HG02885 (cell line): ENCODE data around the gene ZNF385C.

Experiments used
- ATAC-seq: cut with Tn5 transposase; IDR thresholded peaks from one replicate; pipeline ENCODE4 v1.9.1; 2021; ENCODE audit warnings: mild to moderate bottlenecking; ENCODE audit not compliant: unreplicated experiment, poor library complexity

Gene ZNF385C

DNA sequence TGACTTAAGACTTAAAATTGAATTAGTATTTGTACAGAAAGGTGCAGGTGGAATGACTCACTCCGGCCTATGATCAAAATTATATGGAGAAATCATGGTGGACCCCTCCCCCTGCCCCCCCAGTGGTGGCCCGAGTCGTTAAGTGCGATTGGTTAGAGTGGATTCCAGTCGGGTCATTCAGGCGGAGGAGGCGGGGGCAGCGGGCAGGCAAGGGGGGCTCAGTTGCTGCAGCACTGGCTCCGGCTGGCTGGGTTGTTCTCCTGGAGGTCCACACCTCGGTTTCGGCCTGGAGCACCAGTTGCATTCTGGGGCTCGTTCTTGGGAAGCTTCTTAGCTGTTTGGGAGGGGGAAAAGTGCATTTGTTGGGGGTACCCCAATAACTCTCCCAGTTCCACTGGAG, 27.3 kb upstream of the ZNF385C start:
- ATAC-seq = no peak

DNA sequence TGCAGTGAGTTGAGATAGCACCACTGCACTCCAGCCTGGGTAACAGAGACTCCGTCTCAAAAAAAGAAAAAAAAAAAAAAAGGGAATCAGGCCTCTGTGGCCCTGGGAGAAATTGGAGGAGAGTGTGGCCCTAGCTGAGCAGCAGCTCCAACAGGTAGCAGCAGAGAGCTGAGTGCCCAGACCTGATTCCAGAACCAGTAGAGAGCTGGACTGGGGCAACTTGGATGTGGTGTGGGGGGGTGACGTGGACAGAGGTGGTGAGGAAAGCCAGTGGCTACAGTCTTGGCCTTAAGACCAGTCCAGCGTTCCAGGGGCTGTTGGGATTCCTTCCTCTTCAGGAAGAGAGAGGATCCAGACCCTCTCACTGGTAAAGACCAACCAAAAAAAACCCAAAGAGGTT, 26.0 kb upstream of the ZNF385C start:
- no peak for ATAC-seq

- ATAC-seq = no peak
Observed at GRCh38 chr17:42122371-42123303, 24.4 kb upstream of the ZNF385C start, which contains the start of gene HSPB9. TSS of gene HSPB9 (plus strand) at chr17:42122804. CDS start at chr17:42122851, 47 bp downstream.

- peak; percentile 78 for ATAC-seq
Observed at GRCh38 chr17:42120770-42121769, 22.8 kb upstream of the ZNF385C start, which contains the start of gene KAT2A. TSS of gene KAT2A (minus strand) at chr17:42121367. CDS start at chr17:42121304, 63 bp downstream.

GRCh38 chr17:42120161-42120769, 22.0 kb upstream of the ZNF385C start:
- ATAC-seq = no peak

- no peak for ATAC-seq
Observed at GRCh38 chr17:42119301-42119700, 21.0 kb upstream of the ZNF385C start.

GRCh38 chr17:42118545-42118944, 20.3 kb upstream of the ZNF385C start:
- ATAC-seq = no peak

- ATAC-seq = no peak
Observed at GRCh38 chr17:42118126-42118510, 19.8 kb upstream of the ZNF385C start.

DNA sequence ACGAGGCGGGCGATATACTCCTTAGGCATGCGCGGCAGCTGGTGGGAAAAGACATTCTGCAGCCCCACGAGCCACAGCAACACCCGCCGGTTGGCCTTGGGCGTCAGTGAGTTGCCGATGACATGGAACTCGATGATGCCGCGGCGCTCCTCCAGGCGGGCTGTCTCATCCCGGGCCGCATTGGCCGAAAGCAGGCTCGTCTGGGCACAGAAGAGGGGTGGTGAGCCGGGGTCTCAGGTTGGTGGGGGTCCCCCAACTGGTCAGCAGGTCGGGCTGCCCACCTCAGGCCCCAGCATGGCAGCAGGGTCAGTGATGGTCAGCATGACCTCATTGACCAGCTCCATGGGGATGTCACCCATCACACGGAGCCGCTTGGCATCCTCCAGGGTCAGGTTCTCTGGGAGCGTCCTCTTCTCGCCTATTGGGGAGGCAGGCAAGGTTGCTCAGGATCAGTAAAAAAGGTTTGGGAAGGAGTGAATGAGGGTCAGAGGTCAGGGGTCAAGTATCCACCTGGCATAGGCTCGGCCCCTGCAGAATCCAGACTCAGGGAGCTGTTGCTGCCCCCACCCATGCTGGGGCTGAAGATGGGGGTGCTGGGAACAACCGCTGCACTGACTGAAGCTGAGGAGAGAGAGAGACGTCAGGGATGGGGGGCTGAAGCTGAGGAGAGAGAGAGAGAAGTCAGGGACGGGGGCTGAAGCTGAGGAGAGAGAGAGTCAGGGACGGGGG, 19.3 kb upstream of the ZNF385C start:
- no peak for ATAC-seq

DNA sequence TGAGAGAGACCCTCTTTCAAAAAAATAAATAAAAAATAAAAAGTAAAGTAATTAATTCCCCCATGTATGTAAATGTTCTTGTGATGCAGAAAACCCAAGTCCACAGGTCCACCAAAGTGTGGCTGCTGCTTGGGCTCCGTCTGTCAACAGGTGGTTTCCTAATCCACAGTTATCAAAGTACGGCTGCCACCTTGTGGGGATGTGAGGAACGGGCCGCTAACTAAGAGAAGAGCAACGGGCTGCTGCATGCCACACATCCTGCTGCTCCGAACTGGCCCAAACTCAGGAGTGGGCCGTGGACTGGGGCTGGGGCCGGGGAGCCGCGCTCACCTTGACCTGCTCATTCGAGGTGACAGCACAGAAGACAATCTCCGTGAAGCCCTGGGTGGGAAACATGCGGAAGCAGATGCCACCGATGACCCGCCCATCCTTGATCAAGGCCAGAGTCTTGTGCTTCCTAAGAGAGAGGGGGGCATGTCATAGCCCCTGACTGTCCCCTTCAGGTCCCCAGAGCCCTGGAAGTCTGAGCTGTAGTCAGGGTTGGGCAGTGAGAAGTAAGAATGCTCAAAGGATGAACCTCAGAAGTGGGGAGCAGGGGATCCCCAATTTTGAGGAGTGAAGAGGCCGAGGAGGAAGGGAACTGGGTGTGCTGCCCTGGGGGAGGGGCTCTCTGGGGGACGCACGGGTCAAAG, 18.6 kb upstream of the ZNF385C start:
- ATAC-seq = no peak

GRCh38 chr17:42114118-42114517, 15.8 kb upstream of the ZNF385C start:
- no peak for ATAC-seq

DNA sequence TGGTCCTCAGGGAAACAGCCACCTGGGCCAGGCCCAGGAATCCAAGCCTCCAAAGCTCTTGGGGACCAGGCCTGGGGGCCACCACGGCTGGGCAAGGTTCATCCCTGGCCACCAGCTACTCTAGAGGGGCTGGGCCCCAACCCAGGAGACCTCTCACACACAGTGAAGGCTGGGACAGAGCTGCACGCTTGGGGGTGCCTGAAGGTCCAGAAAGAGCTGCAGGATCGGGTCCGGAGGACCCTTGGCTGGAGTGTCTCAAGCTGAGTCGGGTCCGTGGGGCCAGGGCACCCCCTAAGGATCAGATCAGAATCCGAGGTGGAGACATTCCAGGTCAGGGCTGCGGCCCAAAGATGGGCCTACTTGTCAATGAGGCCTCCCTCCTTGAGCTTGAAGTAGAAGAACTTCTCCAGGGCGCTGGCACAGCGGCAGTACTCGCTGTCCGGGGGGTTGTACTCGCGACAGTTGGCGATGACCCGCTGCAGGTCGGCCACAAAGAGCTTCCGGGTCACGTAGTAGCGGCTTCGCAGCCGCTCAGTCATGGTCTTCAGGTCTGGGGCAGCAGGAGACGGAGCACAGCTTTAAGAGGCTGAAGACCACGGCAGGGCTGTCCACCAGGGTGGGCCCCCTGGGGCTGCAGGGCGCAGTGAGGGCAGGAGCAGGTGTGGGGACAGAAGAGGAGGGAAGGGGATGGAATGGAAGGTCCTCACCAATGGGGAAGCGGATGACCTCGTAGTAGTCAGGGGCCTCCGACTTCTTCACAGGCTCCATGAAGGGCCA, 15.2 kb upstream of the ZNF385C start:
- no peak for ATAC-seq

- peak; percentile 74 for ATAC-seq
Observed at GRCh38 chr17:42112552-42113176, 14.4 kb upstream of the ZNF385C start, which contains the start of gene DHX58. TSS of gene DHX58 (minus strand) at chr17:42112714. CDS start at chr17:42111892, 822 bp downstream.

- no peak for ATAC-seq
Observed at GRCh38 chr17:42111871-42112551, 13.7 kb upstream of the ZNF385C start.

DNA sequence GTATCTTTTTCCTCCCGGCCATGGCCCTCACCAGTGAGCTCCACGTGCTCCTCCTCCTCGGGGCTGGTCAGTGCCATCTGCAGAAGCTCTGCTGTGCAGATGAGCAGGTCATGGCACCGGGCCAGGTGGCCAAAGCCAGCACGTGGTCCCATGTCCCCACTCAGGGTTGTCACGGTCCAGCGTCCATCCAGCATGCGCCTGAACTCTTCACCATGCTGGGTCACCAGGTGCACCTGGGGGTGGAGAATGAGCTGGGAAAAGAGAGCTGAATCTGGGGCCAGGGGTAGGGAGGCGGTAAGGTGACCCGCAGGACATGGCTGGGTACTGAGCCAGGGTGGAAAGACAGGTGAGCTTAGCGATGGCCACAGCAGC, 13.0 kb upstream of the ZNF385C start:
- ATAC-seq = no peak

- ATAC-seq = no peak
Observed at GRCh38 chr17:42110301-42111264, 12.3 kb upstream of the ZNF385C start.
